Left forelimb (tissue), 1 donor: ENCODE data around the gene CCDC157.
A peak's percentile ranks its signal among the peaks of the same experiment; 100 is the strongest.
"Not testable (repeated sequence)": the region's sequence is repeated elsewhere in the genome, so short reads cannot be mapped to it uniquely, and the experiment has no call there.

Source experiments
- DNase-seq: peaks from one replicate; pipeline ENCODE4 v3.0.0-alpha.2; 2018; ENCODE audit warnings: low spot score

Gene CCDC157

GRCh38 chr22:30326255-30326705 lies 30.5 kb upstream of the CCDC157 start:
- DNase-seq = peak; percentile 74

- DNase-seq = peak; percentile 91
Measured at GRCh38 chr22:30326706-30327362, 30.0 kb upstream of the CCDC157 start, which contains the start of gene TBC1D10A. Gene TBC1D10A (minus strand): TSS chr22:30326941. CDS start chr22:30326881, 60 bp downstream.

DNA sequence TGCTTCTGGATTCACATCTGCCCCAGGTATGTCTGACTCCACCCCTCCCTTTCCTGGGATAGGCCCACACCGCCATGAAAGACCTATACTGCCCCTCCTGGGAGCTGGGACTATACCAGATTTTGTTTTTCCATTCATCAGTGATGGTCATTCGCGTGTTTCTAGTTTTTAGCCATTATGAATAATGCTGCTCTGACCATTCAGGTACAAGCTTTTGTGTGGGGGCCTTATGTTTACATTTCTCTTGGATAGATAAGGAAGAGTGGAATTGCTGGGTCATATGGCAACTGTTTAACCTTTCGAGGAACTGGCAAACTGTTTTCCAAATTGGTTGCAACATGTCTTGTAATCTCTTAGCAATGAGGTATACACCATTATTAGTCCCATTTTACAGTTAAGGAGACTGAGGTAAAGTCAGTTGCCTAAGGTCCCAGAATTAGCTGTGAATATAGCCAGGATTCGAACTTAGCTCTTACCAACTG lies 28.9 kb upstream of the CCDC157 start:
- DNase-seq = no peak

- no peak for DNase-seq
Measured at GRCh38 chr22:30328466-30329049, 28.2 kb upstream of the CCDC157 start.

DNA sequence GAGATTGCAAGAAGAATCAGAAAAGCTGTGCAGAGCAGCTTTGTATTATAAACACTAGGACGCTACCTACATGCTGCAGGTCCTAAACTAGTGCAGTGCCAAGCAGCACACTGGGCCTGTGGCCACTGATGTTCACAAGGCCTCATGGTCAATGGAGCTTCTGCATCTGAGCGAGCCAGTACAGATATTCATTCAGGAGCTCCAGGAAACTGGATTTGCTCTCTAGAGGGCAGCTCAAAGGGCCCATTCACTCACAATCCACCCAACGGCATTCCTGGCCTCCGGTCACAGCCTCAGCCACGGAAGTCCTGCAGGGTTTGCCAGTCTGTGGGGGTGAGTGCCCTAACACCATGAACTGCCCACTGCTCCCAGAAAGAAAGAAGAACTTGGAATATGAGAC lies 24.3 kb upstream of the CCDC157 start:
- no peak for DNase-seq

DNA sequence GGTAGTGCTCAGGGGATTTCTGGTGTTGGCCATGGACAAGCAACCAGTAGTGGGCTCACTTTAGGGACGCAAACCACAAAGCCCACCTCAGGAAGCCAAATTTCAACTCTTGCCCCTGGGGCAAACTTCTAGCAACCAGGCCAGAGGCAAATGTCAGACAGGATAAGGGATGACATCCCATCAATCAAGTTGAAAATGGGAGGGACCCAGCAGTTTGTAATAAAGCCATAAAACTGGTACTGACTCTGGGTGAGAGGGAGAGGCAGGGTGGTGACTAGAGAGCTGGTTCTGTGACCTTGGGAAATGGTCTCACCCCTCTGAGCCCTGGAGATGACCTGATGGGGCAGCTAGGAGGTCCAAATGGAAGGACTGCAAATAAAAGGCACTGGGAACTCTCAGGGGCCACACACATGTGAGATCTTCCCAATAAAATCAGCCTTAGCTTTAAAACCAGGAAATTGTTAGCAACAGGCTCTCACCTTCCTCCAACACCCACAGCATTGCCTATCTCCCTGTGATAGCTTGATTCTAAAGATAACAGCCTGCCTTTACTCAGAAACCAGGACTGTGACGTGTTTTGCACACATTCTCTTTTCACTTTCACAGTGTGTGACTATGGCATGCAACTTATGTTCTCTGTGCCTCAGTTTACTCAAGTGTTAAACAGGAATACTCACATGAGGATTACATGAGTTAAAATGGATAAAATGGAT lies 23.7 kb upstream of the CCDC157 start:
- no peak for DNase-seq

DNA sequence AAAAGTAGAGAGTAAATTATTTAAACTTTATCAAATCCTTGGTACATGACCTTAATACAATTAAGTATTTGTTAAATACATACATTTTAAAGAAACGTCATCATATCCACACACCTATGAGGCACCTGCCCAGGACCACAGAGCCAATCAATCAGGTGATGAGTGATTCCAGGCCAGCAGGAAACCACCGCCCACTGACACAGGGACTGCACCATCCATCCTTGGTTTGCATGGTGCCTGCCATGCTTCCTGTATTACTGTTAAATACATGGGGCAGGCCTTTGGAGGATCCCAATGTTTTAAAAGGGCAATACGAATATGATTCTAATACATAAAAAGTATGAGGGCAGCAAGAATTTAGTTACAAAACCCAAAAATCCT lies 23.1 kb upstream of the CCDC157 start:
- DNase-seq = no peak

GRCh38 chr22:30334646-30335045 lies 22.2 kb upstream of the CCDC157 start:
- no peak for DNase-seq

DNA sequence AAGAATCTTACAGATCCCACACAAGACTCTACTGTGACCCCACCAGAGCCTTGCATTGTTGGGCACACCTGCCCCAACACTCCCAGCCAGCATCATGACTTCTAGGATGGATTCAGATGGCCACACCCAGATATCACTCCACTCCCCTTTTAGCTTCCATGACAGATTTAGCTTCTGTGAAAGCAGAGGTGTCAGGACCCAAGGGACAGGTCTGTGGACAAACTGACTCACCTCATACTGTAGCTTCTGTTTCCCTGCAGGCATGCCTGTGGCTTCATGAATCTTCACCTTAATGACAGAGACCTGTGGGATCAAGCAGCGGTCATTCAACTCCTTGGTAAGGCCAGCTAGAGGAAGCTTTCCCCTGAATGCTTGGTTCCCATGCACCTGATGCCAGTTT lies 21.6 kb upstream of the CCDC157 start:
- no peak for DNase-seq

GRCh38 chr22:30336752-30337460 lies 19.9 kb upstream of the CCDC157 start:
- DNase-seq = no peak

GRCh38 chr22:30337461-30337778 lies 19.4 kb upstream of the CCDC157 start:
- DNase-seq = no peak

DNA sequence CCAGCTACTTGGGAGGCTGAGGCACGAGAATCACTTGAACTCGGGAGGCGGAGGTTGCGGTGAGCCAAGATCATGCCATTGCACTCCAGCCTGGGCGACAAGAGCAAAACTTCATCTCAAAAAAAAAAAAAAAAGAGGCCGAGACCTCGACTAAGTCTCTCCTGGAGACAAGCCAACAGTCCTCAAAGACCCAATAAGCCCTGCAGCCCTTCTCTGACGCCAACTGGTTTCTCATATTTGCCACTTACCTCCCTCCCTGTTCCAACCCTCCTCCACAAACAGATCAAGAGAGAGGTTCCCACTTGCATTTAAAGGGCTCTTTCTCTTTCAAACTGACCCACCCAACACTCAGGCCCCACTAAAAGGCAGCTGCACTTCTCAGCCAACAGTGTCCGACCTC lies 18.5 kb upstream of the CCDC157 start:
- not testable (repeated sequence) for DNase-seq

DNA sequence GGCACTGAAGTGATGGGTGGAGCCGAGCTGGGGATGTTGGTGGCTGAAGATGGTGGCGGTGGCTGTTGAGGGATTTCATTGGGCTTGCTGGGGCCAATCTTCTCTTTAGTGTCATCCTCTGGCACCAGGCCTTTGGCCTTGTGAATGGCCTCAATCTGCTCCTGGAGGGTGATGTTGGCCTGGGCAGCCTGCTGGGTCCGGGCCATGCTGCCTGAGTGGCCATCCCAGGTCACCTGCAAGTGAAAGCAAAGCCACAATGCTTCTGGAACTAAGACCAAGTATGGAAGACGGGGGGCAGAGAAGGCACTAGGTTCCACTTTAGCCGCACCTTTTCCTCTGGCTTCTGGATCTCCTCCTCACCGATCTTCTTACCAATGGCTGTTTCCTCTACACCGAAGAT lies 18.0 kb upstream of the CCDC157 start:
- no peak for DNase-seq

- DNase-seq = no peak
Measured at GRCh38 chr22:30340911-30341685, 15.7 kb upstream of the CCDC157 start.

- no peak for DNase-seq
Measured at GRCh38 chr22:30344447-30345200, 12.2 kb upstream of the CCDC157 start.

GRCh38 chr22:30347255-30347892 lies 9.4 kb upstream of the CCDC157 start:
- DNase-seq = no peak

DNA sequence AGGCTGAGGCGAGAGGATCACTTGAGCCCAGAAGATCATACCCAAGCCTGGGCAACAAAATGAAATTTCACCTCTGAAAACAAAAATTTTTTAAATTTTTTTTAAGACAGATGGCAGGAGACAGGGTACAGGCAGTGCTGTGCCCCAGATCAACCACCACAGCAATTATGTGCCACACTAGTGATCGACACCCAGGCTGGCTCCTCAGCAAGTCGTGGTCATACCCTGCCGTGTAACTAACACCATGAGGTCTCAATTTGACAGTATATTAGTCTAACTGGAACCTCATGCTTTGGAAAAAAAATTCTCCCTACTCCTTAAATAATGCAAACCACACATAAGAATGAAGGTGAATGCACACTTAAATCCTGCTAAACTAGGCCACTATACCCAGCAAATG lies 8.4 kb upstream of the CCDC157 start:
- DNase-seq = no peak

DNA sequence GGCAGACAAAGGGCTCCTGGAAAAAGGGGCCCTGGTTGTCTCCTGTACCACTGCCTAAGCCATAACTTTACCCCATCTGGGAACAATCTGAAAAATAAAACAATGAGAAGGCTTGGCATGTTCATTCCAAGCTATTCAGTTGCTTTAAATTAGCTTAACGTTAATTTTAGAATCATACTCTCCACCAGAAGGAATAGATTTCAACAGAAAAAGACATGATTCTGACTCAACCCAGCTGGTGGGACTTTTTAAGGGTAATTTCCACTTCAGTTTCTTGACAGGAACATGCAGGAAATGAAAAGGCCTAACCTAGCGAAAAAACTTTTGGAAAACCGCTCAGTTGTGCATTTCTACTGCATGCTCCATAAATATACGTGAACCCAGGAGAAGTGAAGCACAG lies 8.0 kb upstream of the CCDC157 start:
- no peak for DNase-seq

DNA sequence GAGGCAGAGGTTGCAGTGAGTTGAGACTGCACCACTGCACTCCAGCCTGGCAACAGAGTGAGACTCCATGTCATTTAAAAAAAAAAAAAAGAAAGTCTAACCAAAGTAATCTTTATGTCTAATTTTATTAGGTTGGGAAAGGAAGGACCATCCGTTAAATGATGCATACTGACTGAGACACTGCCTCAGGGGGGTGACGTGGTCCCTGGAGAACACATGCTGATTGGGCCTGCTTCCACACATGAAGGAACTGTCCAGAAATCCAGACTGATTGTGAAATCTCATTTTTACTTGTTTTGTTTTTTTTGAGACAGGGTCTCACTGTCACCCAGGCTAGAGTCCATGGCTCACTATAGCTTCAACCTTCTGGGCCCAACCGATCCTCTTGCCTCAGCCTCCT lies 5.6 kb upstream of the CCDC157 start:
- no peak for DNase-seq

DNA sequence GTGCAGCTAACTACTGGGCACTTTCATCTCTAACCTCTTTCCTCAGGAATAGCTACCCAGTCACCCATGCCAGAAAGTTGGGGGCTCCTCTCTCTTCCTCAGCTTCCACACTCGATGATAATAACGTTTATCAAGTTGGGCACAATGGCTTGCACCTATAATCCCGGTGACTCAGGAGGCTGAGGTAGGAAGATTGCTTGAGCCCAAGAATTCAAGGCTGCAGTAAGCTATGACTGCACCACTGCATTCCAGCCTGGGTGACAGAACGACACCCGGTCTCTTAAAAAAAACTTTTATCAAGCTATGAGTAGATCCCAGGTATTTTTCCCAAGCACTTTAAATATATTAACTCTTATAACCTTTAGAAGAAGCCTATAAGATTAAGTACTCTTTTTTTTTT lies 2.2 kb upstream of the CCDC157 start:
- DNase-seq = no peak

DNA sequence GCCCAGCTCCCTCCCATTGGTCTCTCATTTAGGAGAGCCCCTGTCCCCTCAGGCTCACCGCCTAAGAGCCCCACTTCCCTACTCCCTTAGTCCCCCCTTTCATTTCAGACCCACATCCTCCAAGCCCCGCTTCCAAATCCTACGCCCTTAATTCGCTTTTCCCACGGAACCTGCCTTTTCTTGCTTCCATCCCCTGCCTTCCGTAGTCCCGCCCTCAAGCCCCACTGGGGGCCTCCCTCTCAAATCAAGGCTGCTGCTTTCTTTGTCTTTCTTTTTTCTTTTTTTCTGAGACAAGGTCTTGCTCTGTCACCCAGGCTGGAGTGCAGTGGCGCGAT lies 396 bp downstream of the CCDC157 start:
- no peak for DNase-seq
